HG02571 (cell line): ENCODE data around the gene VAV2.
"Not testable (repeated sequence)": the region's sequence is repeated elsewhere in the genome, so short reads cannot be mapped to it uniquely, and the experiment has no call there.

ENCODE experiments used
- ATAC-seq: cut with Tn5 transposase; IDR thresholded peaks from one replicate; pipeline ENCODE4 v1.9.1; 2021; ENCODE audit warnings: mild to moderate bottlenecking, moderate library complexity; ENCODE audit not compliant: unreplicated experiment

VAV2 gene

GRCh38 chr9:133998915-133999595 lies 6.9 kb upstream of the VAV2 start:
- ATAC-seq: no peak

GRCh38 chr9:133997584-133997983 lies 5.5 kb upstream of the VAV2 start:
- no peak for ATAC-seq

- ATAC-seq: no peak
Observed at GRCh38 chr9:133996531-133997520, 4.7 kb upstream of the VAV2 start.

GRCh38 chr9:133995012-133995896 lies 3.1 kb upstream of the VAV2 start:
- ATAC-seq: no peak

- ATAC-seq: no peak
Observed at GRCh38 chr9:133994353-133995011, 2.4 kb upstream of the VAV2 start.

GRCh38 chr9:133993635-133994253 lies 1.6 kb upstream of the VAV2 start:
- no peak for ATAC-seq

- ATAC-seq: peak; percentile 48
Observed at GRCh38 chr9:133992780-133993634, 883 bp upstream of the VAV2 start.

GRCh38 chr9:133991214-133991921 lies 756 bp downstream of the VAV2 start:
- ATAC-seq: no peak

GRCh38 chr9:133990366-133991213 lies 1.5 kb downstream of the VAV2 start:
- ATAC-seq: no peak

GRCh38 chr9:133989625-133990365 lies 2.3 kb downstream of the VAV2 start:
- no peak for ATAC-seq

- ATAC-seq: not testable (repeated sequence)
Observed at GRCh38 chr9:133988771-133989170, 3.4 kb downstream of the VAV2 start.

- ATAC-seq: no peak
Observed at GRCh38 chr9:133987946-133988665, 4.0 kb downstream of the VAV2 start.

GRCh38 chr9:133987446-133987788 lies 4.7 kb downstream of the VAV2 start:
- ATAC-seq: no peak

GRCh38 chr9:133986774-133987445 lies 5.2 kb downstream of the VAV2 start:
- no peak for ATAC-seq

GRCh38 chr9:133986061-133986460 lies 6.1 kb downstream of the VAV2 start:
- no peak for ATAC-seq
